NCI-H524 treated with DMSO at 0.1 percent for 48 hours (cell line): ENCODE data around the gene MZT2A.
"Not testable (repeated sequence)": the region's sequence is repeated elsewhere in the genome, so short reads cannot be mapped to it uniquely, and the experiment has no call there.

Source experiments
- DNase-seq: peaks from one replicate; lab custom pipeline; 2025; lab: John Stamatoyannopoulos, UW

Gene MZT2A, protein sequence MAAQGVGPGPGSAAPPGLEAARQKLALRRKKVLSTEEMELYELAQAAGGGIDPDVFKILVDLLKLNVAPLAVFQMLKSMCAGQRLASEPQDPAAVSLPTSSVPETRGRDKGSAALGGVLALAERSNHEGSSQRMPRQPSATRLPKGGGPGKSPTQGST

DNA sequence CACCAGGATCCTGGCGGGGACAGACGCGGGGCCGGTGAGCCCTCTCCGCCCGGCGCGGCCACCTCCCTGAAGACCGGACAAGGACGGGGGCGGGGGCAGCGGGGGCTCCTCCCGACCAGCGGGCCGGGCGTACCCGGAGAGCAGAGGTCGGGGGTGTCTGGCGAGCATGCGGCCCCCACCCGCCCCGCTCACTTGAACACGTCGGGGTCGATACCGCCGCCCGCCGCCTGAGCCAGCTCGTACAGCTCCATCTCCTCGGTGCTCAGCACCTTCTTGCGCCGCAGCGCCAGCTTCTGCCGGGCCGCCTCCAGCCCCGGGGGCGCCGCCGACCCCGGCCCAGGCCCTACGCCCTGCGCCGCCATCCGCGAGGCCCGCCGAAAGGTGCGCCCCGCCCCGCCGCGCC is at the start of gene MZT2A:
Gene MZT2A (minus strand): TSS at position 383 of the 403 bp plus-strand sequence. CDS start 21 bp downstream, at position 362.
- not testable (repeated sequence) for DNase-seq

DNA sequence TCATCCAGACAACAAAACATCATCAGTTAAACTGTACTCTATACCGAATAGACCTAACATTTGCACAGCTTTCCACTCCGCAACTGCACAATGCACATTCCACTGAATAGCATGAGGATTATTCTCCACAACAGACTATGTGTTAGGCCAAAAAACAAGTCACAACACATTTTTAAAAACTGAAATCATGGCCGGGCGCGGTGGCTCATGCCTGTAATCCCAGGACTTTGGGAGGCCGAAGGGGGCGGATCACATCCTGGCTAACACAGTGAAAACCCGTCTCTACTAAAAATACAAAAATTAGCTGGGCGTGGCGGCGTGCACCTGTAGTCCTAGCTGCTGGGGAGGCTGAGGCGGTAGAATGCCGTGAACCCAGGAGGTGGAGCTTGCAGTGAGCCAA is 46.7 kb upstream of the MZT2A start:
- DNase-seq, result not testable (repeated sequence)

DNA sequence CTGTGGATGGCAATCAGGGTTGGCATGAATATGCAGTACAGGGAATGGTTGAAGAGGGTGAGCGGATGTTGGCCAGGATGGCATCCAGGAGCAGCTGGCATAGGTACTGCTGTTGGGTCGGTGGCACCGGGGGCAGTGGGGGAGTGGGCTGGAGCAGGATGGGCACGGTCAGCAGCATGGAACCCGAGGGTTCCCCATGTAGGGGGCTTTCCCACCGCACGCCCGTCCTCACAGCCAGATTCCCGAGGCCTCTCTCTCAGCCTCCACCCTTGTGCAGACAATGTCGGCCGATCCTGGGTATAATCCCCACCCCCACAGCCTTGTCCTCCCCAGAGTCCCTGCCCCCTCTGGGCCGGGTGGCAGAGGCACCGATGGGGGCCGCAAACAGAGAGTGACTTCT is 44.6 kb upstream of the MZT2A start:
- DNase-seq, result not testable (repeated sequence)

DNA sequence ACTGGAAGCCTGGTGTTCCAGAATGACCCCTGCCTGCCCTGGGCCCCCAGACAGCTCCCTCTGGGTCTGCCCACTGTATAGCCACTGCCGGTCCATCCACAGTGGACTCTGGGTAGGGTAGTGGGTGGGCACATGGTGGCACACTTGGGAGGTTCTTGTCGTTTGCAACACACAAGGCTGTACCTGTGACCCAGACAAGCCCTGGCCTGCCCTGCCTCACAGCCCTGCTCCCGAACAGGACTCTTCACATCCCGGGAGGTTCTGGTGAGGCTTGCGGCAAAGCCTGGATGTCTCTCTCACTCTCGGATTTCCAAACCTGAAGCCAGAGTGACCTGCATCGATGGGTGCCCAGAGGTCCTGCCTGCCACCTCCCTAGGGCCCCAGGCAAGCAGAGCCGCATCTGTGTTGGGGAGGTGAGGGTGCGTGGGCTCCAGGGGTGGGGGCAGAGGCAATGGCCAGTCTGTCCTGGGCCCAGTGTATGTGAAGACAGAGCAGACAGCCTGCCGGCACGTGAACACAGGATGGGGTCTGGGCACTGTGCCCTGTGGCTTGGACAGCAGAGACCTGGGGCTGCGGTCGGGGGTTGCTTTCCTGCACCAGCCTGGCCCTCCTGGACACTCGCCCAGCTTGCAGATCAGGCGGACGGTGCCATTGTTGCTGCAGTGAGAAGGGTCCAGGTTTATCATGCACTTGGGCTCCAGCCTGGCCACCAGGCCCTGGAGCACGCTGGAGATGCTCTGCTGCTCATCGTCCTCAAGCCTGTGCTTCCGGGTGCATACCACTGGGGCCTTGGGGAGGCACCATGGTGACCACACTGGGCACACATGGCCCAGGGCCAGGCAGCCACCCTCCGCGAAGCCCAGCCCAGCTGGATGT is 44.0 kb upstream of the MZT2A start:
- not testable (repeated sequence) for DNase-seq

DNA sequence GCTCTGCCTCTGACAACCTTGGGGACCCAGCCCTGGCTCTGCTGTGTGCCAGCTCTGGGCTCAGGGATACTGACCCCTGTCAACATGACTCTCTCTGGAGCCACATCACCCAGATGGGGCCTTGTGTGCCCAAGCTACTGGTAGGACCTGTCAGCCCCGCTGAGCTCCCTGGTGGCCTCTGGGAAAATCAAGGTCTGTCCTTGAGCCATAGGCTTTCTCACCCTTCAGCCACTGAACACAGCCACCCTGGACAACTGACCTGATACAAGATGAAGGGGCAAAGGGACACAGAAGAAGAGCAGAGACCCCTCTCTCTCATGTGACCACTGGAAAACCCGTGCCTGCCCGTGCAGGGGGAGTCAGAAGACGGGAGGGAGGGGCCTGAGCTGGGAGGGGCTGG is 43.3 kb upstream of the MZT2A start:
- DNase-seq, result no peak

DNA sequence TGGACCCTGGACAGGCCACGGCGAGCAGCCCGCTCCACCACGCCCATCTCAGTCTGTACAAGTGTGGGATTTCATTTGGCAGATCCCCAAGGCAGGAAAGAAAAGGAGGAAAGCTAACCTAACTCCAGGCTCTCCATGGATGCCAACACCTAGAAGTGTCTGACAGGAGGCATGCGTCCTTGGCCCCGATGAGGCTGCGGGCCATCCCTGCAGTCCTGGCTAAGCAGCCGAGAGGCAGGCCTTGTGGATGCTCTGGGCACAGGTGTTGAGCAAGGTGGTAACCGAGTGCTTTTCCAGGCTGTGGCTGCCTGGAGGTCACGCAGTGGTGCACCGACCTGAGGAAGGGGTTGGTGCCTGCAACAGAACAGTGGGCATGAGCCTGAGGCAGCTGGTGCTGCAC is 42.8 kb upstream of the MZT2A start:
- not testable (repeated sequence) for DNase-seq

DNA sequence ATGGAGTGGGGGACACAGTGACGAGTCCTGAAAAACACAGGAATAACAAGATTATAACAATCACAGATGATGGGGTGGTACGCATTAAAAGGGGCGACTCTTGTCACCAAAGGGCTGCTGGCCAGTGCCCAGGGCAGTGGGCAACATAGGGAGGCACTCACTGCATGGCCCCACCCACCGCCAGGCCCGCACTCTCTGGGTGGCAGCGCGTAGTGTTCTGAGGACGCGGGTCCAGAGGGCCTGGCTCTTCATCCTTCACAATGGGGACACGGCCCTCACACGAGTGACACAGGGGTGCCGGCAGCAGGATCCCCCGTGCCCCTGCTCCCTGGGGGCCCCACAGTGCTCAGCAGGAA is 42.1 kb upstream of the MZT2A start:
- not testable (repeated sequence) for DNase-seq

DNA sequence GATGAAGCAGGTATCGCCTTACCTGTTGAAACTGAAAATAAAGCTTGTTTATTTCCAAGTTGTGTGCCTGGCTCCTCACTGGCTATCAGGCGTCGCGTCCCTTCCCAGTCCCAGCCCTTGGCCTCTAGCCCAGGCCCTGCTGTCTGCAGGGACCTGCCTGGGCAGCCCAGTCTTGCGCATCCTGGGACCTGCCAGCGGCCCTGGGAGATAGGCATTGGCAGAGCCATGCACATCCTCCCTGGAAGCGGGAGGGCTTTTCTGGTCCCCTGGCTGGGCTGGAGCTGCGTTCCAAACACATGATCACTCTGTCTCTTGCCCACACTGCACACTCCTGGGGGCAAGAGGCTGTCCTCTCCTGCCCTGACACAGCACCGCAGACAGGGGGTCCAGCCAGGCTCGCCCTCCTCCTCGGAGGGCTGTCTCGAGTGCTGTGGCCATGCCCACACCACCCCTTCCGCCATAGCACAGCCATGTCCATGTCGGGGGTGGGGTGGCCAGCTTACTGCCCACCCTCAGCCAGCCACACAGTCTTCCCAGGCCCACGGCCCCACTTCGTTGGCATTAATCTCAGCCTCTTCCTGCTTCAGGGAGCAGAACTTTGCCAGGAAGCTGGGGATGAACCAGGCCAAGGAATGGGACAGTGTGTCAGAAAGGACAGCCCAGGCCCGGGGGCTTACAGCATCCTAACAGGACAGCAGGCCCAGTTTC is 41.6 kb upstream of the MZT2A start:
- not testable (repeated sequence) for DNase-seq

DNA sequence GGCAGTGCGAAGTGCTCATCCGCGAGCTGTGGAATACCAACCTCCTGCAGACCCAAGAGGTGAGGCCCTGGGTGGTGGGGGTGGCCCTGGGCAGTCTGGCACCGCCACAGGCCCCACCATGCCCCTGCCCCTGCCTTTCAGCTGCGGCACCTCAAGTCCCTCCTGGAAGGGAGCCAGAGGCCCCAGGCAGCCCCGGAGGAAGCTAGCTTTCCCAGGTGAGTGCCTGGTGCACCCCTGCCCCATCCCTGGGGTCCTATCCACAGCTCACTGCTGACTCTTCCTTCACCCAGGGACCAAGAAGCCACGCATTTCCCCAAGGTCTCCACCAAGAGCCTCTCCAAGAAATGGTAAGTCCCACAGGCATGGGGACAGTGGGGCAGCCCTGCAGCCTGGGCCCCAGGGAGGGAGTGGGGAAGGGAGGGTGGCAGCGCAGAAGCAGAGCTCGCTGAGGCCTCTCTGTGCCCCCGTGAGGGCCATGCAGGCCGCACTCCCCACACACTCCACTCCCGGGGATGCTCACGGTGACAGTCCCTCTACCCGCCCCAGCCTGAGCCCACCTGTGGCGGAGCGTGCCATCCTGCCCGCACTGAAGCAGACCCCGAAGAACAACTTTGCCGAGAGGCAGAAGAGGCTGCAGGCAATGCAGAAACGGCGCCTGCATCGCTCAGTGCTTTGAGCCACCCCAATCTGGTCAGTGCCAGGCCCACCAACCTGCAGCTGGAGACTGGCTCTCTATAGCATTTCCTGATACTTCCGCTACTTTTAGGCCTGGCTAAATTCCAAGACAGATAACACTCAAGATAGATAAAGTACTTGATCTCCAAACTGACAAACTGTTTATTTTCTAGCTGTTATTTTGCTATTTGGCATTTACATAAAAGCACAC is 40.8 kb upstream of the MZT2A start:
- DNase-seq, result not testable (repeated sequence)

DNA sequence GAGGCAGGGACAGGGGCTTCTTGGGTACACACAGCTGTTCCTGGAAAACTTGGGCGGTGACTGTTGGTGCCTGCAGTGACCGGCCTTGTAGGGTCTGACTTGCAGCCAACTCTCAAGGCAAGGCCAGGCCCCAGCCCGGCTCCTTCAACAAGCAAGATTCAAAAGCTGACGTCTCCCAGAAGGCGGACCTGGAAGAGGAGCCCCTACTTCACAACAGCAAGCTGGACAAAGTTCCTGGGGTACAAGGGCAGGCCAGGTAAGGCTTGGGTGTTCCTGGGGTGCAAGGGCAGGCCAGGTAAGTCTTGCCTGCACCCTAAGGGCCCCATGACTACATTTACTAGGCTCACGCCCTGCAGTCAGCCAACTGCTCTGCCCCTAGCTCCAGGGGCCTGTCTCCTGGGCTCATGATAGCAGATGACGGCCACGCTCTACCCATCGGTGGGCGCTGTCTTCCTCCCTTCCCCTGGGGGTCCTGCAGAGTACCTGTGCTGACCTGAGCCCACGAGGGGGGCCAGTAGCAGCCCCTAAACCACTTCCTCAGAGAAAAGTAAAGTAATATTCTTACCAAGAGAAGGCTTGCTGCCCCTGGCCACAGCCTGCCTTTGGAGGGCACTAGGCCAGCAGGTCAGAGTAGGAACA is 39.5 kb upstream of the MZT2A start:
- DNase-seq, result not testable (repeated sequence)

DNA sequence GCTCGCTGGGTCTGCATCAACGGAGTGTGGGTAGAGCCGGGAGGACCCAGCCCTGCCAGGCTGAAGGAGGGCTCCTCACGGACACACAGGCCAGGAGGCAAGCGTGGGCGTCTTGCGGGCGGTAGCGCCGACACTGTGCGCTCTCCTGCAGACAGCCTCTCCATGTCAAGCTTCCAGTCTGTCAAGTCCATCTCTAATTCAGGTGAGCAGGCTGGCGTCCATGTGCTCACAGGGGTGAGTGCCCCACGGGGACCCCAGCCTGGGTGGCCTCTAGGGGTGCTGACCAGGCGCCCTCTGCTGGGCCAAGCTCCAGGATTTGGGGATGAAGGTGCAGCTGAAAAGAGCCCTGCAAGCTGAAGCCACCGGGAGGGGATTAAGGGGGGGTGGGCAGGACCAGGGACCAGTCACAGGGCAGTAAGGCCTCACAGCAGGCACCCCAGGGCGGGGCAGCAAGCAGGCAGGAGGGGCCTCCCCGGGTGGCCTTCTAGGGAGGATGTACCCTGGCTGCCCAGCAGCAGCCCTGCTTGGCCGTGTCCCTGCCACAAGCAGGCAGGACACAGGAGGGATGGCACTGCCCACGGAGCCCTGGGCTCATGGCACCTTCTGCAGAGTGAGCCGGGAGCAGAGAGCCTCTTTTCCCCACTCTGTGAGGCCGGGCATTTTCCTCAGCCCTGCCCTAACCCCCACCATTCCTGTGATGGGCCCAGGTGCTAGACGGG is 38.6 kb upstream of the MZT2A start:
- DNase-seq, result not testable (repeated sequence)

DNA sequence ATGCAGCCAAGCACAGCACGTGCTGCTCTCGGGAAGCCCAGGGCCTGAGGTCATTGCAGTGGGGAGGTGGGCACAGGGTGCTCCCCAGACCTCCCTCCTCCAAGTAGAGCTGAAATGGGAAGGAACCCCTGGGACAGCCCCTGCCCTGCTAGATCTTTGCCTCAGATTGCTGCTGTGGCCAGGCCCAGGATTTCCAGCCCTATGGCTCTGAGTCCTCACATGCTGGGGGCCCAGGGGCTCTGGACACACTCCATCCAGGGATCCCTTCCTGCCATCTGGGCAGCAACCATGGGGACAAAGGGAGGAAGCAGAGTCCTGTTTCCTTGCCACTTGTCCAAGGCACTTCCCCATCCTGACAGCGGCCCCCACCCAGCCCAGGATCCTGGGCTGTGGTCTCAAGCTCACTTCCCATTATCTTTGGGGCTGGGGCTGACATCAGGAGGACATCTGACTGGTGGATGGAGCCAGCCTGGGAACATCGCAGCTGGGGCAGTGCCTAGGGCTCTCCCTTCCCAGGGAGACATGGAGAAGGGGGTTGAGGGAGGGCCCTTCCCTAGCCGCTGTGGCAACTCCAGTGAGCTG is 37.8 kb upstream of the MZT2A start:
- not testable (repeated sequence) for DNase-seq

DNA sequence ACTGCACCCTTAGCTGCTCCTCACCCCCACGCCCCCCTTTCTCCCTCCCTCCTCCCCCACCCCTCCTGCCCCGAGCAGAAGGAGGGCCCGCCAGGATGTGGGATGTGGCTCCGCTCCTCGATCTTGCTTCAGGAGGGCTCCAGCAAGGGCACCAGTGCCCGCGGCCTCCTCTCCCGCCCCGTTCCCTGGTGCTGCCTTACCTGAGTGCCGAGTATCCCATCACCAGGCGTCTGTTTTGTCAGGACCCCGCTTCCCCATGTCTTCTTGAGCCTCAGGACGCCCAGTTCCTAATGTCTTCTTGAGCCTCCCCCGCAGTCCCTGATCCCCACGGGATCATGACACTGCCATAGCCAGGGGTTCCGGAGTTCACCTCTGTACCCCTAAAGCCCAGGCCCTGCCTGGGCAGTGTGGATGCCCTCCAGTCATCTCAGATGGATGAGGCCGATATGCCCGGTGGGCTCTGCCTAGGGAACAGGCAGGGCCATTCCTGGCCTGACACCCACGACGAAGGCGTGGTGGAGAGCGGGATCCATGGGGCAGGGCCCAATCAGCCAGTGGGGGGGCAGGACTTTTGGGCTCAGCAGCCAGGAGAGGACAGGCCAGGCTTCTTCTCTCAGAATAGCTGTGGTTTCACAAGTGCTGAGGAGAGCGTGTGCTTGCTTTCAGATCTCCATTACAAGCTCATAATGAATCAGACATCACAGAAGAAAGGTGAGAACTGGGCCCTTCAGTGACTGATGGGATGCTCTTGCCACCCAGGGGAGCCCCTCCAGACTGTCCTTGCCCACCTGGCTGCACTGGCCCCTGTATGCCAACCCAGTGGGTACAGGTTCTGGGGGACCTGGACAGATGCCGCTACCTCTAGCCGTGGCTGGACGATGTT is 37.0 kb upstream of the MZT2A start:
- not testable (repeated sequence) for DNase-seq

DNA sequence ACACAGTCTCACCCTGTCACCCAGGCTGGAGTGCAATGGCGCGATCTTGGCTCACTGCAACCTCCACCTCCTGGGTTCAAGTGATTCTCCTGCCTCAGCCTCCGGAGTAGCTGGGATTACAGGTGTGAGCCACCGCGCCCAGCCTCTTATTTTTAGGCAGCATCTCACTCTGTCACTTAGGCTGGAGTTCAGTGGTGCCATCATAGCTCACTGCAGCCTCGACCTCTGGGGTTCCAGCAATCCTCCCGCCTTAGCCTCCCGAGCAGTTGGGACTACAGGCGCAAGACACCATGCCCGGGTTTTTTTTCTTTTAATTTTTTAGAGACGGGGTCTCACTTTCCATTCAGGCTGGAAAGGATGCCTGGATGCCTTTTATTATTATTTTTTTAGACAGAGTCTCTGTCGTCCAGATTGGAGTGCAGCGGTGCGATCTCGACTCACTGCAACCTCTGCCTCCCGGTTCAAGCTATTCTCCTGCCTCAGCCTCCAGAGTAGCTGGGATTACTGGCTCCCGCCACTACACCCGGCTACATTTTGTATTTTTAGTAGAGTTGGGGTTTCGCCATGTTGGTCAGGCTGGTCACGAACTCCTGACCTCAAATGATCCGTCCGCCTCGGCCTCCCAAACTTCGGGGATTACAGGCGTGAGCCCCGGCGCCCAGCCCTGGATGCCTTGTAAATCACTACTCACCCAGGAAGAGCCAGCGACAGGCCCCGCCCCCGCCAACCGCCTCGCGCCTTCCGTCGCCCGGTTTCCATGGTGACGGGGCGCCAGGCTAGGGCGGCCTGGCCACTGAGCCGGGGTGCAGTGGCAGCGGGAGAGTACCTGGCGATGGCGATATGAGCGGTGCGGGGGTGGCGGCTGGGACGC is 35.2 kb upstream of the MZT2A start, which contains the start of gene CCDC74A:
Gene CCDC74A (plus strand): TSS at position 758 of the 871 bp plus-strand sequence. CDS start 83 bp downstream, at position 841.
- not testable (repeated sequence) for DNase-seq

DNA sequence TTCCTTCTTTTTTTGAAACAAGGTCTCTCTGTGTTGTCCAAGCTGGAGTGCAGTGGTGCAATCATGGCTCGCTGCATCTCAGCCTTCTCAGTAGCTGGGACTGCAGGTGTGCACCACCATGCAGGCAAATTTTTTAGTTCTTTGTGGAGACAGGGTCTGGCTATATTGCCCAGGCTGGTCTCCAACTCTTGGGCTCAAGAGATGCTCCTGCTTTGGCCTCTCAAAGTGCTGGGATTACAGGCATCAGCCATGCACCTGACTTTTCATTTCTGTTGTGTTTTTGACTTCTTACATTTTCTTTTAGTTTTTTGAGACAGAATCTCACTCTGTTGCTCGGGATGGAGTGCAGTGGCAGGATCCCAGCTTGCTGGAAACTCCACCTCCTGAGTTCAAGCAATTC is 33.1 kb upstream of the MZT2A start:
- not testable (repeated sequence) for DNase-seq

DNA sequence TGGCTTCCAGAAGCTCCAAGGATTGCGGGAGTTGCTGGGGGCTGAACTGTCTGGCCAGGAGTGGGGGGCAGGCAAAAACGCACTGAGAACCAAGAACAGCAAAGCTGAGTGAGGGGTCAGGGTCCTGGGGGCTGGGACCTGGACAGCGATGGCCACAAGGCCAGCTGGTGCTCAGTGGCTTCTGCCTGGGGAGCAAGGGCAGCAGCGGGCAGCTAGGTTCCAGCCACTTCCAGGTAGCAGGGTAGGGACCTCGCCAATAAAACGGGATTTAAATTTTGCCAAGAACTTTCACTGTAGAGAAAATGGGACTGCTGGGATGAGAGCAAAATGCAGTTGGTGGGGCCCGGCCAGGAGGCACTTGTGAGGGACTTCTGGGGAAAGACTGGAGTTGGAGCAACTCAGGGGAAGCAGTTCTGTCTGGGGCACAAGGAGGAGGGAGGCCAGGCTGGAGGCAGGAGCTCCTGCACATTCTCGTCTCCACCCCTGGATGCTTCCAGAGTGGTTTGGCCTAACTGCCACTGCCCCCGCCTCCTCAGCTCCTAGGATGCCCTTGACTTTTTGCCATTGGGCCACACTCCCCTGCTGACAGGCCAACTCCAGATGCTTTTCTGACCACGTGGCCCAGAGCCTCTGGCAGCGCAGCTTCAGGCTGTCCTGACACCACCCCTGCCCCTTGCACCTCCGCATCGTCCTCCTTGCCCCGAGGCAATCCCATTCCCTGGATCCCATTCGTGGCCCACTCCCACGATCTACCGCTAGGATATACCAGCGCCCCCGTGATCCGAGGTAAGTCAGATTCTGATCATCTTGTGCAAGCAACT is 30.0 kb upstream of the MZT2A start:
- DNase-seq, result no peak

DNA sequence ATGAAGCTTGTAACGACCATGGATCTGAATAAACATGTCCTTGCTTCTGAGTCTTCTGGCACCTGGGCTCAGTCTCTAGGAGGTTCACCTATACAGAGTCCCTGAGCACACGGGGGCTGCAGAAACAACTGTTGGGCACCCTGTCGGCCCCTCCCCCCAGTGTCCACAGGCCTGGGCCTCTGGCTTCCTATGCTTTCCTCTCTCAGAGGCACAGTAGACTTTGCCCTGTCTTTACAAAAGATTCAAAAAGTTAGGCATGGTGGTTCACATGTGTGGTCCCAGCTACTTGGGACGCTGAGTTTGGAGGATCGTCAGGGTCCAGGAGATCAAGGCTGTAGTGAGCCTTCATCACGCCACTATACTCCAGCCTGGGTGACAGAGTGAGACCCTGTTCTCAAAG is 29.3 kb upstream of the MZT2A start:
- not testable (repeated sequence) for DNase-seq
